Neural cell (in vitro differentiated cells): Measurements from ENCODE around the gene OTUB2. TPM values are rescaled to one million over a fixed set of nuclear protein-coding genes. Genes with fewer than 3 reads are reported as not detected.

ENCODE experiments used
- H2AFZ ChIP-seq: fragments of 200-600, 300-800 bp; sonication (generic), shearing (Covaris generic); 2 replicates; pipeline ENCODE4 v1.6.0; 2014; ENCODE audit warnings: low read depth, mild to moderate bottlenecking, antibody characterized with exemption, low read length, moderate library complexity
- H3F3A ChIP-seq: fragments of 200-600 bp; shearing (Covaris generic); 2 replicates; pipeline ENCODE4 v1.6.1; 2016; ENCODE audit warnings: mild to moderate bottlenecking, moderate library complexity, mixed read lengths, antibody characterized with exemption, low read length; ENCODE audit not compliant: insufficient read depth, poor library complexity, severe bottlenecking
- H3K27ac ChIP-seq: fragments of 200-600, 300-800 bp; sonication (generic), shearing (Covaris generic); 2 replicates; pipeline ENCODE4 v1.5.1; 2014; ENCODE audit warnings: mild to moderate bottlenecking, low read length, moderate library complexity
- H3K27me3 ChIP-seq: fragments of 300-800, 200-600 bp; sonication (generic), shearing (Covaris generic); 2 replicates; pipeline ENCODE4 v1.6.0; 2014; ENCODE audit warnings: mild to moderate bottlenecking, low read depth, low read length, moderate library complexity; ENCODE audit not compliant: insufficient read depth
- H3K36me3 ChIP-seq: fragments of 300-800, 200-600 bp; sonication (generic), shearing (Covaris generic); 2 replicates; pipeline ENCODE4 v1.5.1; 2014; ENCODE audit warnings: mild to moderate bottlenecking, antibody characterized with exemption, low read length, moderate library complexity; ENCODE audit not compliant: insufficient read depth
- H3K4me2 ChIP-seq: fragments of 300-800, 200-600 bp; sonication (generic), shearing (Covaris generic); 2 replicates; pipeline ENCODE4 v1.6.0; 2014; ENCODE audit warnings: mild to moderate bottlenecking, low read length
- H3K4me3 ChIP-seq: fragments of 300-800, 200-600 bp; sonication (generic), shearing (Covaris generic); 2 replicates; pipeline ENCODE4 v1.5.1; 2014; ENCODE audit warnings: mild to moderate bottlenecking, low read length, moderate library complexity
- H3K79me2 ChIP-seq: fragments of 200-600 bp; shearing (Covaris generic); replicated peaks from 2 replicates; pipeline ENCODE4 v1.6.0; 2014; ENCODE audit warnings: mild to moderate bottlenecking, low read length, moderate library complexity; ENCODE audit not compliant: insufficient read depth
- H3K9ac ChIP-seq: fragments of 300-800, 200-600 bp; sonication (generic), shearing (Covaris generic); 2 replicates; pipeline ENCODE4 v1.6.1; 2016; ENCODE audit warnings: mild to moderate bottlenecking, low read length, mixed read lengths
- H3K9me2 ChIP-seq: fragments of 200-600 bp; shearing (Covaris generic); 2 replicates; pipeline ENCODE4 v1.6.1; 2016; ENCODE audit warnings: mild to moderate bottlenecking, low read length, mixed read lengths; ENCODE audit not compliant: insufficient read depth
- H3K9me3 ChIP-seq: fragments of 200-600, 300-800 bp; sonication (generic), shearing (Covaris generic); 2 replicates; pipeline ENCODE4 v1.6.1; 2016; ENCODE audit warnings: mild to moderate bottlenecking, mixed run types, low read length, moderate library complexity, mixed read lengths
- H4K20me1 ChIP-seq: fragments of 200-600 bp; shearing (Covaris generic); 2 replicates; pipeline ENCODE4 v1.6.1; 2016; ENCODE audit warnings: mild to moderate bottlenecking, mixed run types; ENCODE audit not compliant: insufficient read depth
- CTCF ChIP-seq: fragments of 450-650 bp; IDR thresholded peaks from 2 replicates; pipeline ENCODE4 v1.5.1; 2014; ENCODE audit warnings: antibody characterized with exemption, mild to moderate bottlenecking, moderate library complexity; ENCODE audit not compliant: poor library complexity, severe bottlenecking
- EP300 ChIP-seq: fragments of 450-650 bp; conservative IDR thresholded peaks from 2 replicates; pipeline ENCODE4 v1.6.1; 2014; ENCODE audit warnings: antibody characterized with exemption, mild to moderate bottlenecking, moderate library complexity; ENCODE audit not compliant: poor library complexity, severe bottlenecking
- EZH2 ChIP-seq: fragments of 200-600, 300-800 bp; shearing (Covaris generic), sonication (generic); IDR thresholded peaks from 2 replicates; pipeline ENCODE4 v1.6.1; 2014; ENCODE audit warnings: antibody characterized with exemption, low read length, borderline replicate concordance, mild to moderate bottlenecking; ENCODE audit not compliant: insufficient read depth, poor library complexity, severe bottlenecking
- MXI1 ChIP-seq: fragments of 450-650 bp; conservative IDR thresholded peaks from 2 replicates; pipeline ENCODE4 v1.6.1; 2014; ENCODE audit warnings: antibody characterized with exemption, mild to moderate bottlenecking; ENCODE audit not compliant: poor library complexity, severe bottlenecking
- POLR2AphosphoS5 ChIP-seq: IDR thresholded peaks from 2 replicates; pipeline ENCODE4 v1.6.1; 2012
- RAD21 ChIP-seq: fragments of 450-650 bp; conservative IDR thresholded peaks from 2 replicates; pipeline ENCODE4 v1.6.1; 2014; ENCODE audit warnings: antibody characterized with exemption, mild to moderate bottlenecking, moderate library complexity
- REST ChIP-seq: IDR thresholded peaks from 2 replicates; pipeline ENCODE4 v1.6.1; 2012; ENCODE audit warnings: borderline replicate concordance
- SMC3 ChIP-seq: fragments of 450-650 bp; conservative IDR thresholded peaks from 2 replicates; pipeline ENCODE4 v1.6.1; 2014; ENCODE audit warnings: antibody characterized with exemption, mild to moderate bottlenecking, moderate library complexity; ENCODE audit not compliant: poor library complexity
- TAF1 ChIP-seq: IDR thresholded peaks from 2 replicates; pipeline ENCODE4 v1.6.1; 2012; ENCODE audit warnings: low read depth
- polyA minus RNA-seq: library from RNA; depleted of rRNA, polyadenylated mRNA; stranded (reverse); fragments of >200 nt; gene quantifications from 2 replicates; pipeline ENCODE4 v1.2.3, GENCODE V29; 2014
- polyA plus RNA-seq: library from polyadenylated mRNA; depleted of rRNA; stranded (reverse); fragments of >200 nt; gene quantifications from 2 replicates; pipeline ENCODE4 v1.2.3, GENCODE V29; 2014

The OTUB2 gene
- polyA plus RNA-seq (2.5 and 2.8 TPM in 2 replicates), polyA minus RNA-seq (8.7 and 9.3 TPM in 2 replicates)

GRCh38 chr14:94026173-94026888, at the start of gene OTUB2:
Gene OTUB2 (plus strand): TSS chr14:94026340. CDS start chr14:94026538, 198 bp downstream.
- Histone ChIP-seq H3K27me3 (no peaks in the 10 kb centered on the region), H3K27ac (no peak within 1 kb of the TSS), H3K36me3 (no peaks in the 10 kb centered on the region), H2AFZ (peak within 1 kb of the TSS; percentile 63), H3K4me2 (no peak within 1 kb of the TSS), H3F3A (no peaks in the 10 kb centered on the region), H4K20me1 (no peaks in the 10 kb centered on the region), H3K9me2 (no peaks in the 10 kb centered on the region), H3K4me3 (peak within 1 kb of the TSS; percentile 80), H3K79me2 (no peaks in the 10 kb centered on the region), H3K9ac (peak within 1 kb of the TSS; percentile 74), H3K9me3 (no peaks in the 10 kb centered on the region)
- TF ChIP-seq CTCF, result no peak
- no peak for TF ChIP-seq EZH2
- no peak for TF ChIP-seq RAD21
- peak; percentile 35 for TF ChIP-seq REST
- TF ChIP-seq POLR2AphosphoS5, result peak; percentile 58
- TF ChIP-seq TAF1, result no peak

GRCh38 chr14:93976477-93977057, 49.6 kb upstream of the OTUB2 start, which contains the start of gene ASB2:
Gene ASB2 (minus strand): TSS chr14:93976570. CDS start chr14:93964539, 12,031 bp downstream.
- no peak within 1 kb of the TSS for H3K4me2 ChIP-seq
- no peak within 1 kb of the TSS for H3K4me3 ChIP-seq

More at GRCh38 chr14:93976477-93977057, 49.6 kb upstream of the OTUB2 start, which contains the start of gene ASB2:
- Histone ChIP-seq H2AFZ (no peak within 1 kb of the TSS), H3K27ac (no peak within 1 kb of the TSS), H3K27me3 (no peaks in the 10 kb centered on the region), H4K20me1 (no peaks in the 10 kb centered on the region), H3K9ac (no peak within 1 kb of the TSS), H3K9me2 (no peaks in the 10 kb centered on the region), H3K36me3 (no peaks in the 10 kb centered on the region), H3F3A (no peaks in the 10 kb centered on the region), H3K9me3 (no peaks in the 10 kb centered on the region), H3K79me2 (no peaks in the 10 kb centered on the region)
- TF ChIP-seq POLR2AphosphoS5 (no peak), TAF1 (no peak), SMC3 (no peak), RAD21 (no peak), EZH2 (no peak), MXI1 (no peak), EP300 (no peak), REST (no peak), CTCF (no peak)
